ENCODE results near the gene ALKBH6.

GRCh38 chr19:35993923-35994598 is 20.0 kb downstream of the ALKBH6 start:
- TF ChIP-seq EZH2 (IDR thresholded peaks at IDR 0.05) (no peak), CTCF (IDR thresholded peaks at IDR 0.05) (peak; percentile 16)

Measured in neural progenitor cell (in vitro differentiated cells).